GM21360 (cell line): Measurements from ENCODE around the gene C2orf92.

ENCODE experiments used
- ATAC-seq: cut with Tn5 transposase; IDR thresholded peaks from one replicate; pipeline ENCODE4 v1.9.1; 2021; ENCODE audit warnings: mild to moderate bottlenecking, moderate library complexity; ENCODE audit not compliant: unreplicated experiment

C2orf92 gene

DNA sequence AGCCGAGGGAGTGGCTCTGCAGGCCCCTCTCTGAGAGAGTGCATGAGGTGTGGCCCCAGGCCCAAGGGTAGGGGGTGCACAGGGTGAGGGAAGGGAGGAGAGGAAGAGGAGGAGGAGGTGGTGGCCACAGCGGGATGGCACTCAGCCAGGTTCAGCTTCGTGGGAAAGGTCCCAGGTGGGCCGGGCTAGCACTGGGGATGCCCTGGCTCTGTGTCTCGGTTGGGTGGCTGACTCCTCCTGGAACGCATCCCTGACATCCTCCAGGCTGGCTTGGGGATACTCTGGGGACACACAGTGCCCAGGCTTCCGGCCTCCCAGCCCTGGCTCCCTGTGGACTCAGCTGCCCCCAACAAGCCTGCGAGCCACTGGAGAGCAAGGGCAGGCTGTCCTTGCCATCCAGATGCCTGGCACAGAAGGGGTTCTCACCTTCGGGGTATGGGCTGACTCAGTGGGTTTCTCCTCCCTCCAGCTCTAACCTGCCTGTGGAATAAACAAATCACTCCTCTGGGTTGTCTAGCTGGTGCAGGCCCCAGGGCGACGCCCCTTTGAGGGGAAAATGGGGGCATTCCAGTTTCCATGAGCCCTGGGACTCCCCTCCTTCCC, 43.3 kb downstream of the C2orf92 start:
- no peak for ATAC-seq

DNA sequence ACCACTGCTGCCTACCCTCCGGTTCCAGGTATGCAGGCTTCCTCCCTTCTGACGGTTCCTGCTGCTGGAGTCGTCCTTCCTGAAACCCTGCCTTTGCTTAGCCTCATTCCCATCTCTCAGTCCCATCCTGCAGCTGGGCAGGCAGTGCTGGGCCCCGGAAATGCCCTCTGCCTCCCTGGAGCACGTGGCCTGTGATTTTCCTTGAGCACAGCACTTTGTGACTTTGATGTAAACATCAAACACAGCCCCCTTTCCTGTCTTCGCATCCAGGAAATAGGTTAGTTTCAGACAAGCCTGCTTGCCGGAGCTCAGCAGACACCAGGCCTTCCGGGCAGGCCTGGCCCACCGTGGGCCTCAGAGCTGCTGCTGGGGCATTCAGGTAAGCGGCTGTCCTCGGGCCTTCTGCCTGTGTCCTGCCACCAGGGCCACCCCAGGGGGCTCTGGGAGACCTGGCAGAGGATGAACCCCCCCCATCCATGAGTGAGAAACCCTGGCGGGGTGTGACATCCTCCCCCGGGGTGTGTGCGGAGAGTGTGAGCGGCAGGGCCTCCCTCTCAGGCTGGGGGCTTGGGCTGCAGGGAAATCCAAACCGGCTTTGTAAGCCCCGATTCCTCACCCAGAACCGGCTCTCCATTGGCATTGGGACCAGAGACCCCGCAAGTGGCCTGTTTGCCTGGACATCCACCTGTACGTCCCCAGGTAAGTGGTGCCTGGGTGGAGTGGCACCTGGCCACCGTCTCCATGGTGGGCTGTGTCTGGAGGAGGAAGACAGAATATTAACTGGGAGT, 44.0 kb downstream of the C2orf92 start, which contains the start of gene ZAP70:
TSS of gene ZAP70 (plus strand) at position 281 of the 788 bp plus-strand sequence. CDS start 10,461 bp downstream, outside the sequence.
- no peak for ATAC-seq

DNA sequence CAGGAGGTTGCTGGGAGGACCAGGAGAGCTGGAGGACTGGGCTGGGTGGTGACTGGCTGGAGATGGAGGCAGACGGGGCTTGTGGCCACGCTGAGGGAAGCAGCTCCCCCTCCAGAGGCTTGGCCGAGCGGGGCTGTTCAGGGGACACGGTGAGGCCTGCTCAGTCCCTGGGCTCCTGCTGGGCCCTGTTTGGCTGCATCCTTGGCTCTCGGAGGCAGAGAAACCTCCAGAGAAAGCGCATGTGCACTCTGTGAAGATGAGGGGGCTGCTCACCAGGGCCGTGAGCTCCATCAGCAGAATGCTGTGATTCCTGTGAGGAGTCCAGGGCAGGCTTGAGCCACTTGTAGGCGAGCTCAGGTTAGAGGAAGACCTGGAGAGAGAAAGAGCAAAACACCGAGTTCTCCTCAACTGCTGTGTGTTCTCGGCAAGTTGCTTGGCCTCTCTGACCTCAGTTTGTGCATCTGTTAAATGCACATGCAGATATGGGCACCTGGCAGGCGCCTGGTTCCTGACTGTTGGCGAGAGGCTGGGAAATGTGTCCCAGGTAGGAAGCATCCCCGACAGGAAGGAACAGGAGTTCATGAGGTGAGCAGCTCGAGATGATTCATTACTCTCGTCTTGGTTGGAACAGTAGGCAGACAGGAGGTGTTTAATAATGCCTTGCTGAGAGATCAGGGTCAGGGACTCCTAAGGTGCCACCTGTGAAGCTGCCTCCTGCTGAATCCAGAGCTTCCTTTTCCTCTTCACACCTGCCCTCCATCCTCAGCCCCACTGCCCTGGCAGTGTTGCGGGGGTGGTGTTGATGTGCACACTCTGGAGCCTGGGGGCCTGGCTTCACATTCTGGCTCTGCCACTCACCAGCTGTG, 44.8 kb downstream of the C2orf92 start:
- ATAC-seq = no peak

DNA sequence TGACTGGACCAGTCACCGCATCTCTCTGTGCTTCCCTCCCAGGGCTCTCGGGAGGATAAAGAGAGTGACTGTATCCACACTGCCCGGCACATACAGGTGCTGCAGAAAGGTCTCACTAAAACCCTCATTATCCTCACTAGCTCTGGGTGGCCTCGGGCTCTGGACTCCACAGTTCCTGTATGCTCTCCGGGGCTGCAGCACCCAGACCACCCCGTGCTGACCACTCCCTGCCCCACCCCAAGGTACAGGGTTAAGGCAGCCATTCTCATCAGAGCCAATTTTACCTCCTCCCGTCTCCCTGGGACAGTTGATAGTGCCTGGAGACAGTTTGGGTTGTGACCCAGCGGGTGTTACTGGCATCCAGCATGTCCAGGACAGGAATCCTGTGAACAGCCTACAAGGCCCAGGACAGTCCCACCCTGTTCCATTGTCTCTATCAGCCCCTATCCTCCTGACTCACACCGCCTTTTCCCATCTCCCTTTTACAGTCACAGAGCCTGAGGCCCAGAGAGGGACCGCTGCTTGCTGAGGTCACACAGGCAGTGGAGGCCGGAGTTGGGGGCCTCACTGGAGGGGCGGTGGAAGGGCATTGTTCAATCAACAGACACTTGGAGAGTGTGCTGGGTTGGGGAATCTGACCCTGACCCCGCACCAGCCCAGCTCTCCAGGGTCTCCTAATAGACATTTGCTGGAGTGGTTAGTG, 45.6 kb downstream of the C2orf92 start:
- ATAC-seq = no peak

DNA sequence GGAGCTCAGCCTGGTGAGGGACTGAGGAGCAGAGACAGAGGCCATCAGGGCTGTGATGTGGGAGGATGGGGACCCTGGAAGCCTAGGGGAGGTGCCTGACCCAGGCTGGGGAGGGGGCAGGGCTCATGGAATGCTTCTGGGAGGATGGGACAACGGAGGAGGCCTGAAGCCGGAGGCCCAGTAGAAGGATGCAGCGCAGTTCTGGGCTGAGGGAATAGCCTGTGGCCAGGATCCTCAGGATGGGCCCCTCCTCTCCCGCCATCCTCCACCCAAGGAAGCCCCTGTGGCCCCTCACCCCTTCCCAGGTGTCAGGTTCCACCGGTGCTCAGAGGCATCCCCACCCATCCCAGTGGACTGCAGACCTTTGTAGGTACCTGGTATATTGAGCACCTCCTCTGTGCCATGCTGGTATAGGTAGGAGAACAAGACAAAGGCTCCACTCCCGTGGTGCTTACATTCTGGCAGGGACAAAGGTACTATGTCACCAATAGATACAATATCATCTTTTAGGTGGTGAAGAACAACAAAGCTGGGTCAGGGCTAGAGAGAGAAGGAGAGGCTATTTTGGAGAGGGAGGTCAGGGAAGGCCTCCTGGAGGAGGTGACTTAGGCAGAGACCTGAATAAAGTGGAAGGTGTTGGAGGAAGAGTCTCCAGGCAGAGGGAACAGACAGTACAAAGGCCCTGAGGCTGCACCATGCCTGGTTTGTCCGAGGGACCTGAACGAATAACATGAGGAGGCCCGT, 46.6 kb downstream of the C2orf92 start:
- no peak for ATAC-seq

DNA sequence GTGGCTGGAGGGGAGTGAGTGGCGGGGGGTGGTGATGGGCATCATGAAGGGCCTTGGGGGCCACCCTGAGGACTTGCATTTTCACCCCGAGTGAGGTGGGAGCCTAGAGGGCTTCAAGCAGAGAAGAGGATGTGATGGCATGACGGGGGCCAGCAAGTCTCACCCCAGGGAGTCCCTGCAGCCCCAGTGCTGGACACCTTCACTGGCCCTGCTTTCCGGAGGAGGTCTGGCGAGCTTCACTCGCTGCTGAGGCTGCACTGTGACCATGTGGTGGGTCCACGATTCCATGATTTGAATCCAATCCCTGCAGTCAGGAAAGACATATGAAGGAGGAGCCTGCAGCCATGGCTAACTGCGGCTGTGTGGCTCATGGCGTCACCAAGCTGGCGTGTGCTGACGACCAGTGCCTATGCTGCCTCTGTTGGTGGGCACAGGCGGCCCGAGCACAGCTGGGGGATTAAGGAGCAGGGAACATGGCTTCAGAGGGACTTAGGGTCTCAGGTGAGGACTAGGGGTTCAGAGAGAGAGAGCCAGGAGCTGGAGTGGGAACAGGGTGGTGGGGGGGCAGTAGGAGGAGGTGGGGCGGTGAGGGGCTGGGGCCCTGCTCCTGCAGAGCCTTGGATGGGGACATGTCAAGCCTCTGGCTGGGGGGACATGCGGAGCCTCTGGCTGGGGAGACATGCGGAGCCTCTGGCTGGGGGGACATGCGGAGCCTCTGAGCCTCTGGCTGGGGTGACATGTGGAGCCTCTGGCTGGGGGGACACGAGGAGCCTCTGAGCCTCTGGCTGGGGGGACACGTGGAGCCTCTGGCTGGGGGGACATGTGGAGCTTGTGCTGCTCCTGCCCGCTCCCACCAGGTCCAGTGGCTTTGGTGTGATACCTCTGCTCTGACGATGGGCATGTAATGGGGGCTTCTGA, 47.4 kb downstream of the C2orf92 start:
- ATAC-seq = no peak

DNA sequence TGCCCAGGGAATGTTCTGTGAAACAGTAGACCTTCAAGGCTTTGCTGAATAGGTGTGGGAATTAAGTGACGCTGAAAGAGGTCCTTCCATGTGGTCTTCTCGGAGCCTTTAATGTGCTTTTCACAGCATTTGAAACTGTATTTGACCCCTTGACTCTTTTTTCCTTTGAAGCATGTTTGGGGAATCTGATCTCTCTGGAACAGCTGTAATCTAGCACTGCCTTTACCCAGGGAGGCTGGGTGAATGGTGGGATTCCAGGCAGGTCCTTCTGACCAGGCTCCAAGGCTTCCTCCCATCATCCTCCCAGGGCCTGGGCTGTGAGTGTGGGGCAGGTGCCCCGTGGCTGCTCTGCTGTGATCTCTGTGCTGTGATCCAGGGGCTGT, 48.1 kb downstream of the C2orf92 start:
- ATAC-seq = no peak

DNA sequence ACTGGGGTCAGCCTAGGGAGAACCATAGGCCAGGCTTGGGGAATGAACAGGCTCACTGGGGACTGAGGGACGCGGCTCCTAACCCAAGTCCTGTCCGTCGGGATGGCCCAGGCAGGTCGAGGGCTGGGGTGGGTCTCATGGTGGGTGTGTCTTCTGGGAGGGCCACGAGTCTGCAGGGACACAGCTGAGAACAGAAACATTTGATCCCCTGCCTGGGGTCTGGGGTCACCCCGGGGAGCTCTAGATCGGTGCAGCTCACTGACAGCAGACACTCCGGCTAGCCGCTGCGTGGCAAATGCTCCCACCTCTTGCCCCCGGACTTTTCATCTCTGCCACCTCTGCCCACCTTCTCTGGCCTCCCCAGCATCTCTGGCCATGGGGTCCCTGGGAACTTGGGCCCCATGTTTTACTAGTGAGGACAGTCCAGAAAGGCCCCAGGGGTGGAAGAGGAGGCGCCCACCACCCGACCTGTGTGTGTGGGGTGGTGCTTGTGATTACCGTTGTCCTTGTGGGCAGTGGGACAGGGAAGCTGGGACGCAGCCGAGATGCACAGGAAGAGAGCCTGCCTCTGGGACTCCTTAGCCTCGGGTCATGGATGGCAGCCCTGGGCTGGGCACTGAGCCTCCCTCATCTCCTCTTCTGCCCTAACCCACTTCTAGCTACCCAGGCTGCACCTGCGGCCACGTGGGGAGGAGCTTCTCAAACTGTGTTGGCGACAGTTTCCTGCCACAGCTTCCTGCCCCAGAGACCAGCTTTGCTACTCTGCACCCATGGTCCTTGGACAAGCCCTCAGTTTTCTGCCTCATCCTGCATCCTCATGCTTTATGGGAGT, 48.8 kb downstream of the C2orf92 start:
- ATAC-seq = no peak

DNA sequence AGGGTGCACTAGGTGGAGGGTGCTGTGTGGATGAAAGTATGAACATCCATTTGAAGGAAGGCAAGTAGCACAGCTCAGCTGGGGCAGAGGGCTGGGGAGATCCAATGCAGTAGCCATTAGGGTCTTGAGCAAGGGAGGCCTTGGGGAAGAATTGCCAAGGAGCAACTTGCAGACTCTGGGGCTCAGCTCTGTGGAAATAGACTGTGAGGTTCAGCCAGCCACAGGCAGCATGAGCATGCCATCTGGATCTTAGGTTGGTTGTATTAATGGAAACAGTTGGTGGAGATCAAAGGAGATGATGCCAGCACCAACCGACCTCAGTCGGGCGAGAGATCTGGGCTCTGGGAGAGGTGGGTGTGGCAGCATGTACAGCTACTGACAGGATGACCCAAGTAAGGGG, 49.4 kb downstream of the C2orf92 start:
- no peak for ATAC-seq

DNA sequence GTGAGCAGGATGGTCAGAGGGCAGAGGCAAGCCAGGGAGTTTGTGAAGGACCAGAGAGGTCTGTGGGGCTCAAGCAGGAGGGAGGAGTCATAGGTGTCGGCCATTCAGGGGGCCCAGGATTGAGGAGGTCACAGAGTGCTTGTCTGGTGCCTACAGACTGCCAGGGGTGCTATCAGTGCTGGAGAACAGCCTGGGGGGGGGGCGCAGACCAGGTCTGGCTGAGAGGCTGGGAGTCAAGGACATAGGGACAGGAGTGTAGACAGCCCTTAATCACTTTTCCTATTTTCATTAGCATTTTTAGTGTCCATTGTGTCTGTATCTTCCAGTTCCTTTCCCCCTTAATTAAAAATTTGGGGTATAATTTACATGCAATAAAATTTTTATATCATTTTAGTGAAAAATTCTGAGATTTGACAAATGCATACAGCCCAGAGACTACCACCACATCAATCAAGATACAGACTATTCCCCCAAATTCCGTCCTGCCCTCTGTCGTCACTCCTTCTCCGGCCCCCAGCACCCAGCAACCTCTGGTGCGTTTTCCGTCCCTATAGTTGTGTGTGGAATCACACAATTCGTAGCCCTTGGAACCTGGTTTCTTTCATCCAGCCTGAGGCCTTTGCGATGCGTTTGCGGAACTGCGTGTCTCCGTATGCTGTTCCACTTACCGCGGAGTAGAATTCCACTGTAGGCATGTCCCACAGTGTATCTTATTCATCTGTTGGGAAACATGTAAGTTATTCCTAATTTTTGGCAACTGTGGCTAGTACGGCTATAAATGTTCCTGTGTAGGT, 50.0 kb downstream of the C2orf92 start:
- ATAC-seq = no peak

DNA sequence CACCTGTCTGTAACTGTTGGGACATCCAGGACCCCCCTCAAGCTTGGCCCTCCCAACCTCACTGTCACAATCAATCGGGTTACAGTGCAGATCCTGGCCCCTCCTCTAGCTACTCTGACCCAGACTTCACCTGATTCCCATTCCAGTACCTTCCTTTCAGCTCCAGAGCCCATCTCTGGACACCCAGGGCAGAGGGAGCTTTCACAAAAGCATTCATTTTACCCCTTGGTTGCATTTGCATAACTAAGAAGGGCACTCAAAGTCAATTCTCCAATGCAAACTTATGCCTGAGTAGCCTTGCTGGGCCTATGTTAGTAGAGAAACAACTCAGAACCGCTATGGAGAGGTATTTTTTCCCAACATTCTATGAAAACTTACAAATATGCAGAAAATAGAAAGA, 51.2 kb downstream of the C2orf92 start:
- ATAC-seq = no peak

DNA sequence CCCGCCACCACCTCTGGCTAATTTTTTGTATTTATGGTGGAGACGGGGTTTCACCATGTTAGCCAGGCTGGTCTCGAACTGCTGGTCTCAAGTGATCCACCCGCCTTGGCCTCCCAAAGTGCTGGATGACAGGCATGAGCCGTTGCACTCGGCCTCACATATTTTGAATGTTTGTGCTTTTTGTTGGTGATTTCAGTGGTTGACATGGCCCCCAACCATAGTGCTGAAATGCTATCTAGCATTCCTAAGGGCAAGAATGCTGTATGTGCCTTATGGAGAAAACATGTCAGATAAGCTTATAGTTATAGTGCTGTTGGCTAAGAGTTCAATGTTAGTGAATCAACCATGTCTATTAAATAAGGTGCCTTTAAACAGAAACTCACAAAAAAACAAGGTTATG, 52.7 kb downstream of the C2orf92 start:
- no peak for ATAC-seq

DNA sequence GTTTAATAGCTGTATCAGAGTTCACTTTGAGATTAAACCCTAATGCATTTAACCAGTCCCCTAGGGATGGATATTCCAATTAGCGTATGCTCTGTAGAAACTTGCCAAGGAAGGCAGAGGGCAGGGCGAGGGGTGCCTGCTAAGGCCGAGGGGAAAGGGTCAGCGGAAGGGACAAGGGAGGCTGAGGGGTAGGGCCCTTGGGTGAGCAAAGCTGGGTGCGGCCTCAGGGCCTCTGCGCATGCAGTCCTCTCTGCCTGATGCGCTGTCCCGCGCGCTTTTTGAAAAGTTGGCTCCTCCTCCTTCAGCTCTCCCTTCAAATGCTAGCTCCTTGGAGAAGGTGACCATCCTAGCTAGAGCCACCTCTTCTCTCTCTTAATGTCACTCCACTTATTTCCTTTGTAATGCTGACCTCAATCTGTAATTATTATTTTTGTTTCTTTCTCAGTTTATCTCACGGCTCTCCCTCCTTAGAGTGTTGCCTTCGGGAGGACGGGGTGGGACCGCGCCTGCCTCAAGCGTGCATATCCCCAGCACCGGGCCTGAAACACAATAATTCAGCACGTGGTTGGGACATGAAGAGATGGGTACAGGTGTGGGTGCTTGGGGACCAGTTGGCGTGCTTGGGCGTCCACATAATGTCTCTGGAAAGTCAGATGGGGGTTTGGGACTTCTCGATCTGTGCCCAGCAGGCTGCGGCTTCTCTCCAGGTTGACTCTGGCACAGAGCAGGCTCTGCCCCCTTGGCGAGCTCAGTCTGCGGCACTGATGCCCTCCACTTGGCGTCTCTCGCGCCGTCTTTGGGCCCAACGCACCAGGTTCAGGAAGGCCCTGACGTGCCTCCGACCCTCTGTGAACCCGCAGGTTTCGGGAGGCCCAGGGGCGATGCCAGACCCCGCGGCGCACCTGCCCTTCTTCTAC, 53.9 kb downstream of the C2orf92 start:
- ATAC-seq = no peak

DNA sequence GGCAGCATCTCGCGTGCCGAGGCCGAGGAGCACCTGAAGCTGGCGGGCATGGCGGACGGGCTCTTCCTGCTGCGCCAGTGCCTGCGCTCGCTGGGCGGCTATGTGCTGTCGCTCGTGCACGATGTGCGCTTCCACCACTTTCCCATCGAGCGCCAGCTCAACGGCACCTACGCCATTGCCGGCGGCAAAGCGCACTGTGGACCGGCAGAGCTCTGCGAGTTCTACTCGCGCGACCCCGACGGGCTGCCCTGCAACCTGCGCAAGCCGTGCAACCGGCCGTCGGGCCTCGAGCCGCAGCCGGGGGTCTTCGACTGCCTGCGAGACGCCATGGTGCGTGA, 54.5 kb downstream of the C2orf92 start:
- no peak for ATAC-seq

DNA sequence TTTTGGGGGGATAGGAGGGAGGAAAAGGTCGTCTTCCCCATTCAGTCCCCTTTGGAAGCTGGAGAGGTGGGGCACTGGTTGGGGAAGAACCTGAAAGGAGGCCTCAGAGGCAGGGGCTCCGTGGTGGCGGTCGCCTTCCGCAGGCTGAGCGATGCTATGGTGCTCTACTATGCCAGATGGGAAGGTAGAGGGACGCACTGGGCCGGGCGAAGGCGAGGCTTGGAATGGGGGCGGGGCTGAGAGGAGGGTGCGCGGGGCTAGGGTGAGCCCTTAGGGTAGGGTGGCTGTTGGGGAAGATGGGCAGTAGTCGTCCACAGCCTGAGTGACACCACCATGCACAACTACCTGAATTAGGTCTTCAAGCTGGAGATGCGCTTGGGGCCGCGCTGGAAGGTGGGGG, 55.0 kb downstream of the C2orf92 start:
- ATAC-seq = no peak

DNA sequence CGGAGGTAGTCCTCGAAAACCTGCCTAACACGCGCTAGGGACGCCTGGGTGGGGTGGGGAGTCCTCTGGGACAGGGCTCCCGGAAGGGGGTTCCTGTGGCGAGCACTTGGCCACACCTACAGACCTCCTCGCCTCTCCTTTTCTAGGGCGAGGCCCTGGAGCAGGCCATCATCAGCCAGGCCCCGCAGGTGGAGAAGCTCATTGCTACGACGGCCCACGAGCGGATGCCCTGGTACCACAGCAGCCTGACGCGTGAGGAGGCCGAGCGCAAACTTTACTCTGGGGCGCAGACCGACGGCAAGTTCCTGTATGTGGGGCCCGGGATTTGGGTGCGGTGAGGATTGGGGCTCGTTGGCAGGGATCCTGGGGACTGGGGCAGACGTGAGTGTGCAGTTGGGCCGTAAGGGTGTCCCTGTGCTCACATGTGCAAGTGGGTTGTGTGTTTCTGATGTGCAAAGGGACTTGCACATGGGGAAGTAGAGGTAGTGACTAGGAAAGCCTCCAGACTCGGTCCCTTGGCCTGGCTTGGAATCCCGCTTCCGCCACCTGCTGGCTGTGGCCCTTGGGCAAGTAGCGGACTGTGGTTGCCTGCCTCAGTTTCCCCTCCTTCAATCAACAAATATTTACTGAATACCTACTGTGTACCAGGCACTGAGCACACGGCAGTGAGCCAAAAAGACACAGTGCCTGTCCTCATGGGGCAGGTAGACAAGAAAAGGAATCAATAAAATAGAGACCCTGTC, 55.6 kb downstream of the C2orf92 start:
- ATAC-seq = no peak
